HepG2 (cell line): ENCODE results near the gene TCFL5. TPM values are rescaled to one million over a fixed set of nuclear protein-coding genes. Genes with fewer than 3 reads are reported as not detected.

Source experiments
- ARID3A ChIP-seq: IDR thresholded peaks from 2 replicates; pipeline ENCODE4 v1.6.1; 2012; ENCODE audit warnings: low read depth, low read length, improper control_type of control experiment
- ATM ChIP-seq: fragments of 450-650 bp; IDR thresholded peaks from 2 replicates; pipeline ENCODE4 v1.7.1; 2017; ENCODE audit warnings: mild to moderate bottlenecking, borderline replicate concordance
- ETV6 ChIP-seq: sonication (generic); formaldehyde crosslinking; conservative IDR thresholded peaks from 2 replicates; pipeline ENCODE4 v1.4.0; 2020; ENCODE audit warnings: missing genetic modification reagents
- FOXK1 ChIP-seq: sonication (generic); formaldehyde crosslinking; IDR thresholded peaks from 2 replicates; pipeline ENCODE4 v1.4.0; 2020; ENCODE audit warnings: low read depth, missing genetic modification reagents, borderline replicate concordance
- HNF4A ChIP-seq: sonication (generic); formaldehyde crosslinking; IDR thresholded peaks from 2 replicates; pipeline ENCODE4 v1.4.0; 2020; ENCODE audit warnings: missing genetic modification reagents
- HNRNPL ChIP-seq: fragments of 200-400 bp; formaldehyde crosslinking; IDR thresholded peaks from 2 replicates; pipeline ENCODE4 v1.6.1; 2017; ENCODE audit warnings: mild to moderate bottlenecking, low read depth, low read length
- KAT2B ChIP-seq: fragments of 150-350 bp; IDR thresholded peaks from 2 replicates; pipeline ENCODE4 v1.6.1; 2014; ENCODE audit warnings: low read depth, low read length, borderline replicate concordance
- MED13 ChIP-seq: sonication (generic); formaldehyde crosslinking; IDR thresholded peaks from 2 replicates; pipeline ENCODE4 v1.5.0; 2020; ENCODE audit warnings: missing genetic modification reagents
- MXD3 ChIP-seq: IDR thresholded peaks from 2 replicates; pipeline ENCODE4 v1.6.1; 2016; ENCODE audit warnings: mild to moderate bottlenecking, missing biosample characterization, missing genetic modification reagents
- NAIF1 ChIP-seq: sonication (generic); formaldehyde crosslinking; IDR thresholded peaks from 2 replicates; pipeline ENCODE4 v1.5.0; 2020; ENCODE audit warnings: mild to moderate bottlenecking, missing genetic modification reagents, borderline replicate concordance
- PPARG ChIP-seq: conservative IDR thresholded peaks from 2 replicates; pipeline ENCODE4 v1.6.1; 2016; ENCODE audit warnings: missing biosample characterization, missing genetic modification reagents
- RAD51 ChIP-seq: fragments of 450-650 bp; IDR thresholded peaks from 2 replicates; pipeline ENCODE4 v1.6.1; 2016; ENCODE audit warnings: borderline replicate concordance
- SNAPC5 ChIP-seq: sonication (generic); formaldehyde crosslinking; IDR thresholded peaks from 2 replicates; pipeline ENCODE4 v1.8.1; 2023; ENCODE audit warnings: mild to moderate bottlenecking, missing genetic modification reagents, borderline replicate concordance
- TRAFD1 ChIP-seq: sonication (generic); formaldehyde crosslinking; IDR thresholded peaks from 2 replicates; pipeline ENCODE4 v1.5.1; 2020; ENCODE audit warnings: missing genetic modification reagents, mild to moderate bottlenecking, borderline replicate concordance
- ZBTB39 ChIP-seq: sonication (generic); formaldehyde crosslinking; IDR thresholded peaks from 2 replicates; pipeline ENCODE4 v1.5.0; 2020; ENCODE audit warnings: missing genetic modification reagents
- ZKSCAN5 ChIP-seq: sonication (generic); formaldehyde crosslinking; IDR thresholded peaks from 2 replicates; pipeline ENCODE4 v1.5.1; 2020; ENCODE audit warnings: mild to moderate bottlenecking, missing genetic modification reagents
- ZNF569 ChIP-seq: sonication (generic); formaldehyde crosslinking; IDR thresholded peaks from 2 replicates; pipeline ENCODE4 v1.5.0; 2020; ENCODE audit warnings: mild to moderate bottlenecking, missing genetic modification reagents, moderate library complexity, borderline replicate concordance
- ZNF574 ChIP-seq: sonication (generic); formaldehyde crosslinking; IDR thresholded peaks from 2 replicates; pipeline ENCODE4 v1.4.0; 2020; ENCODE audit warnings: missing genetic modification reagents
- ZNF816 ChIP-seq: sonication (generic); formaldehyde crosslinking; IDR thresholded peaks from 2 replicates; pipeline ENCODE4 v1.8.0; 2022; ENCODE audit warnings: missing genetic modification reagents, mild to moderate bottlenecking, borderline replicate concordance
- ZSCAN29 ChIP-seq: sonication (generic); formaldehyde crosslinking; conservative IDR thresholded peaks from 2 replicates; pipeline ENCODE4 v1.4.0; 2020; ENCODE audit warnings: mild to moderate bottlenecking, missing genetic modification reagents
- polyA plus RNA-seq, 8 experiments: library from polyadenylated mRNA; depleted of rRNA in 3 of 8; stranded (reverse) in 7 of 8; unstranded in 1 of 8; fragments of >200 nt; fragmentation: Illumina TruSeq in 4 of 8; extraction: Trizol in 4 of 8; gene quantifications; 2 replicates each; pipeline versions ENCODE4 v1.2.1 to v1.2.3, GENCODE V29; 2011 to 2016; ENCODE audit warnings: low read depth in 4 of 8, missing spikeins in 1 of 8, mixed read lengths in 1 of 8; ENCODE audit not compliant: insufficient read depth in 1 of 8
- total RNA-seq, 5 experiments: library from RNA; depleted of rRNA; stranded (reverse); fragments of >200 nt; fragmentation: Illumina TruSeq; extraction: Trizol; gene quantifications; 2 replicates each; pipeline ENCODE4 v1.2.3, GENCODE V29; 2016; ENCODE audit warnings: low read depth in 1 of 5

TCFL5 gene
- total and polyA plus RNA-seq, 2 of the 13 experiments (the other 11 are each of a cell fraction or from before 2014, with no cell fraction given) = 14.8 to 20.0 TPM

GRCh38 chr20:62791301-62792181 lies 70.1 kb downstream of the TCFL5 start (continued):
- peak; percentile 84; the same call in 1 of the 2 replicates for TF ChIP-seq HNRNPL
- no peak for TF ChIP-seq KAT2B
- TF ChIP-seq ZKSCAN5 = no peak
- TF ChIP-seq ZBTB39 (CRISPR knock-in tag) = no peak
- TF ChIP-seq MED13 (CRISPR knock-in tag) = no peak
- peak; percentile 78 for TF ChIP-seq PPARG
- no peak for TF ChIP-seq NAIF1 (CRISPR knock-in tag)
- no peak; the same call in 1 of the 2 replicates for TF ChIP-seq FOXK1 (CRISPR knock-in tag)
- TF ChIP-seq RAD51 = no peak
- TF ChIP-seq SNAPC5 (CRISPR knock-in tag) = no peak
- TF ChIP-seq ZNF569 (CRISPR knock-in tag) = no peak
- no peak for TF ChIP-seq ZNF816 (CRISPR knock-in tag)
- peak; percentile 47; the same call in 1 of the 2 replicates for TF ChIP-seq ARID3A
- no peak for TF ChIP-seq ZSCAN29 (CRISPR knock-in tag)
- TF ChIP-seq ATM = no peak
- TF ChIP-seq TRAFD1 = peak; percentile 34; the same call in 1 of the 2 replicates
- TF ChIP-seq ETV6 (CRISPR knock-in tag) = peak; percentile 81
- peak; percentile 83 for TF ChIP-seq MXD3 (CRISPR knock-in tag)
- TF ChIP-seq HNF4A = no peak
- peak; percentile 72 for TF ChIP-seq ZNF574 (CRISPR knock-in tag)
